Lower leg skin (tissue), 3 donors: ENCODE results near the gene RAD51.

Experiments used
- POLR2A ChIP-seq, 2 donors: fragments of 450-650 bp; IDR thresholded peaks; one replicate each; pipeline ENCODE4 v1.6.1; 2016 to 2017; ENCODE audit warnings: antibody characterized with exemption in 2 of 2, mild to moderate bottlenecking in 1 of 2, moderate library complexity in 1 of 2
- TF ChIP-seq, protein P1 (sequence below), 3 donors: fragments of 450-650 bp; IDR thresholded peaks; one replicate each; pipeline ENCODE4 v1.5.1; 2016; ENCODE audit warnings: antibody characterized with exemption in 3 of 3, mild to moderate bottlenecking in 3 of 3, moderate library complexity in 2 of 3

DNA sequence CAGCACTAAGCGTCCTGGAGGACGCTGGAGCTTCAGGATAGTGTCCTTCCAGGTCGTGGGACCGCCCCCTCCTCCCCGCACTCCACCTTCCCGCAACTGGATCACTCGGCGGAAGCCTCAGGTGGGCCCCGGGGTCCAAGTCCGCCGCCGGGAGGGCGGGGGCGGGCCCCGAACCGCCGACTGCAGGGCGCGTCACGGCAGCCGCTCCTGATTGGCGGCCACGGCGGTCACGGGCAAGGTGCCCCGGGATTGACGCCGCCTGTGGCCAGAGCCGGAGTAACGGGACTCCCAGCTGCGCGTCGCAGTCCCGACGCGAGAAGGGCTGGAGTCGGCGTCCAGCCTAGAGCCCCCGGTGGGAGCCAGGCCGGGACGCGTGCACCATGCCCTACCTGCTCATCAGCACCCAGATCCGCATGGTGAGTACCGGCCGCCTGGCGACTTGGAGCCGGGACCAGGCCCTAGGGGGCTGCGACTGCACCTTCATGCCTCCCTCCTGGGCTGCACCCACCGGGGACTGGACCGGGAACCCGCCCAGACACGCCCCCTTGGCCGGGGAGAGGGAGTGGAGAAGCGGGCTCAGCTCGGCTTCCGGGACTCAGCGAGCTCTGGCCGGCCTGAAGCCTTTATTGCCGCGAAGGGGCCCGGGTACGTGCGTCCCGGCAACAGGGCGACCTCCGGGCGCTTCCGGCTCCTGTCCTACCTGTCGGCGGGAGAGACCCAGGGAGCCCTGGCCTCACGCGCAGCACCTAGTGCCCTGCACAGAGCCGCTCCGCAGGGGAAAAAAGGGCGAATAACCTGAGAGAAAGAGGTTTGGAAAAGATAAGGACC lies 69.0 kb downstream of the RAD51 start, which contains the start of gene GCHFR:
- TF ChIP-seq POLR2A (IDR thresholded peaks at IDR 0.05): no peak
- TF ChIP-seq, protein P1, sequence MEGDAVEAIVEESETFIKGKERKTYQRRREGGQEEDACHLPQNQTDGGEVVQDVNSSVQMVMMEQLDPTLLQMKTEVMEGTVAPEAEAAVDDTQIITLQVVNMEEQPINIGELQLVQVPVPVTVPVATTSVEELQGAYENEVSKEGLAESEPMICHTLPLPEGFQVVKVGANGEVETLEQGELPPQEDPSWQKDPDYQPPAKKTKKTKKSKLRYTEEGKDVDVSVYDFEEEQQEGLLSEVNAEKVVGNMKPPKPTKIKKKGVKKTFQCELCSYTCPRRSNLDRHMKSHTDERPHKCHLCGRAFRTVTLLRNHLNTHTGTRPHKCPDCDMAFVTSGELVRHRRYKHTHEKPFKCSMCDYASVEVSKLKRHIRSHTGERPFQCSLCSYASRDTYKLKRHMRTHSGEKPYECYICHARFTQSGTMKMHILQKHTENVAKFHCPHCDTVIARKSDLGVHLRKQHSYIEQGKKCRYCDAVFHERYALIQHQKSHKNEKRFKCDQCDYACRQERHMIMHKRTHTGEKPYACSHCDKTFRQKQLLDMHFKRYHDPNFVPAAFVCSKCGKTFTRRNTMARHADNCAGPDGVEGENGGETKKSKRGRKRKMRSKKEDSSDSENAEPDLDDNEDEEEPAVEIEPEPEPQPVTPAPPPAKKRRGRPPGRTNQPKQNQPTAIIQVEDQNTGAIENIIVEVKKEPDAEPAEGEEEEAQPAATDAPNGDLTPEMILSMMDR (IDR thresholded peaks at IDR 0.05): no peak
